HG03175 (cell line): ENCODE results near the gene HOXA9.

Experiments
- ATAC-seq: cut with Tn5 transposase; IDR thresholded peaks from one replicate; pipeline ENCODE4 v1.9.1; 2021; ENCODE audit warnings: mild to moderate bottlenecking, moderate library complexity; ENCODE audit not compliant: unreplicated experiment

HOXA9 gene

DNA sequence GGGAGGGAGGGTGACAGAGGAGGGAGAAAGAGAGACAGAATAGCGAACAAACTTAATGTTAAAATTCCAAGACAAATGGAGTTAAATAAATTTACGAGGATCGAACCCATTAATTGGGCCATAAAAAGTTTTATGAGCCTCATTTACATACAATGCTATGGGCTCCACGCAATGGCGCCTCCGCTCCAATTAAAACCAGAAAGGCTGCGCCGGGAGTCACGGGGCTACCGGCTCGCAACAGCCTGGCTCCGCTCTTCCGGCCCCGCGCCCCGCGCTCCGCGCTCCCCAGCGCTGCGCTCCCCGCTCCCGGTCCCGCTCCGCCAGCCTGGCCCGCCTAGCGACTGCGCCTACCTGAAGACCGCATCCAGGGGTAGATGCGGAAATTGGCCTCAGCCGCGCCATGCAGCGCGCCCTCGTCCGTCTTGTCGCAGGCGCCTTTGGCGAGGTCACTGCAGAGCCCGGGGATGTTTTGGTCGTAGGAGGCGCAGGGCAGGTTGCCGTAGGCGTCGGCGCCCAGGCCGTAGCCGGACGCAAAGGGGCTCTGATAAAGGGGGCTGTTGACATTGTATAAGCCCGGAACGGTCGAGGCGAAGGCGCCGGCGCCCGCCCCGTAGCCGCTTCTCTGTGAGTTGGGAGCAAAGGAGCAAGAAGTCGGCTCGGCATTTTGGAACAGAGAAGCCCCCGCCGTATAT lies 9.4 kb downstream of the HOXA9 start:
- no peak for ATAC-seq

DNA sequence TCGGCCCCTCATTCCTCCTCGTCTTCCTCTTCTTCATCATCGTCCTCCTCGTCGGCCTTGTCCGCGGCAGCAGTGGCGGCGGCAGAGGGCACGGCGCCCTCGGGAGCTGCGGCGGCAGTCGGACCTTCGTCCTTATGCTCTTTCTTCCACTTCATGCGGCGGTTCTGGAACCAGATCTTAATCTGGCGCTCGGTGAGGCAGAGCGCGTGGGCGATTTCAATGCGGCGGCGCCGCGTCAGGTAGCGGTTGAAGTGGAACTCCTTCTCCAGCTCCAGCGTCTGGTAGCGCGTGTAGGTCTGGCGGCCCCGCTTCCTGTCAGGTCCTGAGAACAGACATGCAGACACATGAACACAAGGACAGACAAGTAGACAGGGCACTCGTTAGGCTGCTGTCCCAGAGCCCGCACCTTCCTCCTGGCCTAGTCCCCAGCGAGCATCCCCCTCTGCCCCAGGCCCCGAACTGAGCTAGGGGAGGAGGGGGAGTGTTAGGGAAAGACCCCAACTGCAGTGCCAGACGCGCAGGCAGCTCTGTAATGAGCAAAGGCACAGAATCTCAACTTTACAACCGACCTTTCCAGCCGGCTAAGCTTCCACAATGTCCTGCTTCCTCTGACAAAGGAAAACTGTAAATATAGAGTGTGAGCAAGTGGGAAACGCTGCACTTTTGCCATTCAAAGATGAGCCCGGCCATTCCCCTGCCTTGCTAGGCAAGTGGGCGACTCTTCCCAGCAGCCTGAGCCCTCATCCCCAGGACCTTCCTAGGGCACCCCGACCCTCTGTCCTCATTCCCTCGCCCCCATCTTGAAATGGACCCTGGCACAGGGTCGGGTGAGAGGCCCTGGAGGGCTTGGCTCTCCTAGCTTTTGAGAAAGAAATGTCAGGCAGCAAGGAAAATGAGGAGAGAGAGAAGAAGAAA lies 10.2 kb downstream of the HOXA9 start:
- ATAC-seq = no peak

DNA sequence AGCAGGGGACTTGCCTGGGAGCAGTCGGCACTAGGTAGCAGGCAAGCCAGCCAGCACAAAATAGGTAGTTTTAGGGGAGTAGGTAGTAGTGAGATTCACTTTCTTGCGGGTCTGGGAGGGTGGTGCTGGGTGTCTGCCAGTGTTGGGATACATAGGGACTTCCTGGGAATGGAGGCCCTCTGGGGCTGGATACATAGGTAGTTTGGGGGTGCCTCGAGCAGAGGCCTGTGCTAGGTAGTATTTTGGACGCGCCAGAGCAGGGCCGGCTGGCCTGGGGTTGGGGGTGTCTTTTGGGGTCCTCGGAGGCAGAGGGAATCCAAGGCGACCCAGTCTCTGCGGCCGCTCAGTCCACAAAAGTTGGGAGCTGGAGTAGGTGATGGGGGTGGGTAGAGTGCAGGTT lies 11.0 kb downstream of the HOXA9 start:
- no peak for ATAC-seq

DNA sequence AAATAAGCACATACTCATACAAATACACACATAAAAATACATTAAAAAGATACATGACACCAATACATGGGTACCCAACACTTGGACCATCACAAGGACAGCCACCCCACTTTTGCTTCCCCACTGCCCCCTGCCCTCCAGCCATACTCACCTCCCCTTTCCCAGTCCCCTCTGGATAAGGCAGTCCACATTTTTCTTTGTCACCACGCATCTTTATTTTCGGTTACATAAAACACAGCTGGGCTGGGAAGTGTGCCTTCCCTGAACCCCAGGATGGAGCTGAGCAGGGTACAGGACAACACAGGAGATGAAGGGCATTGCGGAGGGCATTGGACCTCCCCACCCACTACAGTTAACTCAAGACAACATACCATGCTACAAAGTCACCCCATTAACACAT lies 11.8 kb downstream of the HOXA9 start:
- ATAC-seq = no peak

DNA sequence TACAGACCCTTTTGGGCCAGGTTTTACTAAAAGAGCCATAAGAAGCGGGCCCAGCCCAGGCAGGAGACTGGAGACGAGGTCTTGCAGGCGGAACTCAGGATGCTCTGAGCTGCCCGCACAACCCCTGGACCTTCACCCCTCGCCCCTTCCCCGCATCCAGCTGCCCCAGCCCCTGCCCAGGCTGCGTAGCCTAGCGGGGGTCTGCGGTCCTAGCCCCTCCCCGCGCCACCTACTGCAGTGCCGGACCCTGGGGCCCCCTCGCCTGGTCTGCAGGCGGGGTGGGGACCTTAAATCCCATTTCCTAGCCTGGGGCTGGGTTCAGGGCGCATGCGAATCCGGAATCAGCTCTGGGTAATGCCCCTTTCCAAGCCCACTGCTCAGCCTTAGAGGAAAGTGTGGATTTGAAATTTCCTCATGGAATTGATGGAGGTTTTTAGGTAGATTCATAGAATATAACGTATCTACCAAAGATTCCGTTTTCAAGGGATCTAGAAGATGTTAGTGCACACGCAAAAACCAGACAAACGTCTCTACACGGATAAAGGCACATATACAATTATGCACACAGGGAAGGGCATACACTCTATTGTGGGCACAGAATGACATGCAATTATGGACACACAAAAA lies 12.4 kb downstream of the HOXA9 start:
- ATAC-seq = no peak

DNA sequence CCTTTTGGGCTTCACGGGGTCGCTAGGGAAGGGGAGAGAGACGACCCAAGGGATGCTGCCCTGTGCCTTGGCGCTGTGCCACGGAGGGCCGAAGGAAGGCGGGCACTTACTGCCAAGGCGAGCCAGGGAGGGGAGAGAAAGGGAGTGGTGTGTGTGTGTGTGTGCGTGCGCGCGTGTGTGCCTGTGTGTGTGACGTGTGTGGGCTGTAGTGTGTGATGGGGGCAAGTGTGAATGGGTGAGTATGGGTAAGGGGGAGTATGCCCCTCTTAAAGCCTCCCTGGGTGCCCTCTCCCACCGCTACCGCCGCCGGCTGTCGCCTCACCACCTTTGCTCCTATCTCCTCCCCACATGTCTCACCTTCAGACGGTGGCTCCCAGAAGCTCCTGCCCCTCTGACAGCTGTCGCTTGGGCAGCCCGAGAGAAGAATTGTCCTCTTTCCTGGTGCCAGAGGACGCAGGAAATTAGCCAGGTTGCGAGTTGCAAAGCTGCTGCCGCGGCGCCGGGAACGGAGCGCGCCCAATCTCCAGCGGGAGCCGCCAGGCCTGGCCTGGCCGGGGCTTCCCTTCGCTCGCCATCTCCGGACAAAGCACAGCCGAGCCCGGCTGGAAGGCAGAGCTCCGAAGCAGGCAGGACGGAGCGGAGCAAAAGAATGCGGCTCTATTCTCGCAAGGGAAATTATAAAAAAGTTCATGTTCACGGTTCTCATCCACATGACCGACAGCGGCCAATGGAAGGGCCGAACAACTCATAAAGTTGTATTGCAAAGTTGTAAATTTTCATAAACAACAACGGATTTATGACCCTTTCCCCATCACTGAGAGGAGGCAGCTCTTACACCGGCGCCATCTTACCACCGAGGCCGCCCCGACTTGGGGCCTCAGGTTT lies 13.2 kb downstream of the HOXA9 start, which contains the start of gene HOXA3:
Gene HOXA3 (minus strand): TSS at position 653 of the 885 bp plus-strand sequence. CDS start 41,943 bp downstream, outside the sequence.
- ATAC-seq = no peak

DNA sequence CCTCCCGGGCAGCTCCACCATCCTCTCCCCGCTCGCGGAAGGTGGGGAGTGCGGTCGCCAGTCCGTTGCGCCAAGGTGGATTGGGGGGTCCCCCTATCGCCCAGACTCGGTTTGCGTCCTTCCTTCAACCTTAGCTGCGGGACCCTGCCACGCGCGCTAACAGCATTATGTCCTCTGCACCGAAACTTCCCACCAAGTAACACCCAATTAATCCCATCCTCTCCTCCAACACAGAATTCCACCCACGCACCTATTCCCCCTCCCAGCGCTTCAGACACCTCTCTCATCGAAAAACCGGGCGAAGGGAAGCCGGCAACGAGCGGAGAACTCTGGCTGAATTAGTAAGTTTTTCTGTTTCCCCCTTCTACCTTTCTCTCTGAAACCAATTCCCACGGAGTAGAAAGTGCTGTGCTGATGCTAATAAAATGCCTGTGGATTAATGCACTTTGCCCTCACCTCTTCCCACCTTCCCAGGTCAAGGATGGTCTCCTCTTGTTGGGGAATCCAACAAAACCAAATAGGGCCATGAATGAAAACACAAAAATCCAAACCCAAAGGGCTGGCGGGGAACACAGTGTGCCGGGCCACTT lies 13.9 kb downstream of the HOXA9 start:
- ATAC-seq = no peak

DNA sequence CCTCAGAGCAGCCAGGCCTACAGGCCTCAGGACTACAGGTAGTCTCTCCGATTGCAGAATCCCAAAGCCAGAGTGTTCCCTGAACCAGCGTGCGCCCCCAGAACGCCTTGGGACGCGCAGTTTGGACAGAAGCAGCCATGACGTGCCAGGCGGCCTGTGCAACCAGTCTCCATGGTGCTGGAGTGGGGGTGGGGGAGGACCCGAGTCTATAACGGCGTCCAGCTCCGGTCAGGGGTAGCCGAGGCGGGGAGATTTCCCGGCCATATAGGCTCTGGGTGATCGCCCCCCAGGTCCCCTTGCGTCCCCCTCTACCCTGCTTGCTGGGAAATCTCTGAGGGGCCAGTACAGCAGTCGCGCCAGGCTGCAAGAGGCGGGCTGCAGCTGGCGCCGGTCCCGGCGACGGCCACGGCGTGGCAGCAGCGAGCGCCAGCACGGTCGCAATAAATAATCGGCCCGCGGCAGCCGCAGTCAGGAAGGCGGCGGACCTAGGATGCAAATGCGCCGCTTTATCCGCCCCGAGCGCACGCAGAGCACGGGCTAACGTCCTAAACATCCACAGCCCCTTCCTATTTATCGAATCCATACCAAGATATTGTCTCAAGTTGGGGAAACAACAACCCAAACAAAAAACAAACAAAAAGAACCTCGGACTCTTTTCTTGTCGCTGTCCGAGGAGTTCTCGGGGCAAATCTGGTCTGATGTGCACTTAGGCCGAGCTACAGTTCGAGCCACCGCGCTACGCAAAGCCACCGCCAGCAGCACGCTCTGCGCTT lies 14.6 kb downstream of the HOXA9 start:
- peak; percentile 91 for ATAC-seq

DNA sequence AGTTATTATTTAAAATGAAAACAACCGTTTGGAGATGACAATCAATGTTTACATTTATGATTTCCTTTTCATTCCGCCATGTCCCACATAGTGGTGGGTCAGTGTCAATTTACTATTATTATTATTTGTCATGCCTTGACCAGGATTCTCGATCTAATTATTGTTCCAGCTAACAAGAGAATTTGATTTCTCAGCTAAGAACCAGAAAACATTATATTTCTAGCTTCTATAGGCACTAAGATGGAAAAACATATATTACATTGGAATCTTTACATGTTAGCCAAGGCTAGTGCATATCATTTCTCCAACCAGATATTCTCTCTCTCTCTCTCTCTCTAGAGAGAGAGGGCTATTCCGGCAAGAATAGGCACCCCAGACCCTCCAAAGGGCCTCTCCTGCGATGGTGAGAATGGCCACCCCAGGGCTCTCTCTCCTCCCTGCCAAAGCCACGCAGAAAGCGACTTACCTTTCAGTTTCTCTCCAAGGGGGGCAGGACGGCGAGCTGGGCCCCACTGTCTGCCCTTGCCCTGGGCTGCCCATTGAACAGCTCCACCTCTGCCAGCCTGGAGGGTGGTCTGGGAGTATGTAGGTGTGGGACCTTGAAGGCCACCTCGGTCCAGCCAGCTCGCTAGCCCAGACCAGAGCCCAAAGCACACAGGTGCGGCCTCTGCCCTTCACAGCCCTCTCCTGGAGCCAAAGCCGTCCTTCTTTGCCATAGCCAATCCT lies 15.3 kb downstream of the HOXA9 start:
- no peak for ATAC-seq

DNA sequence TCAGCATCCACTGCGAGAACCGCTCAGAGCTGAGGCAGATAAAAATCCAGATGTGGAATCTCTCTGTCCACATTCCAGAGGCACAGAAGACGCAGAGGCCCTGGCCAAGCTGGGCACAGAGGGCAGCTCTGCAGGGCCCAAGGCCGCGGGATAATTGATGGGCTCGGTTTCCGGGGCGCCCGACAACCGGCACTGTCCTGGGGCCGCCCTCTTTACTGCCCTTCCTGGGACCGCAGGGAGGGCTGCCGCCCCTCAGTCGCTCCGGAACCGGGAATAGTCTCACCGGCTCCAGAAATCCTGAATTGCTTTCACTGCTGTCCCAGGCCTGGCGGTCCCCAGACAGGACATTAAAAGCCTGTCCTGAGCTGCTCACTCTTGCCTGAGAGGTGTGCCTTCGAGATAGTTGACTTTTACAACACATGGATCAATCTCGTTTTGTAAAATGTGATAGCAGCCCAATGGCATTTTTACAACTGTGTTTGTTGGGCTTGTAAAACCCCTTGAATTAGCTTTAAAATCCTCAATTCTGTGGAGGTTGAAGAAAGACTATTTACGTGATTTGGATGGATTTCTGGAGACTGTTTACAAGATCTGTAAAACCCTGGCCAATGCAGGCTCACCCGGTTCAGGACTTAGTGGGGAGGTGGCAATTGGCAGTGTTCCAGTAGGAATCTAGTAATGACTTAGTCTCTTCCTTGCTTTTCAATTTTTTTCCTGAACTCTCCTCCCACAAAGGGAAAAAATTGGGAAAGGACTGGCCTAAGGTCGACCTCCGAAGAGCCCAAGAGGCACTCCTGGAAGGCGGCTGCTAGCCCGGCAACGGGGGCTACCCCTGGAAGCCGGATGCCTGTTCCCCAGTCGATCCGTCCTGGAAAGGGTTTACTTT lies 16.3 kb downstream of the HOXA9 start:
- ATAC-seq = no peak

DNA sequence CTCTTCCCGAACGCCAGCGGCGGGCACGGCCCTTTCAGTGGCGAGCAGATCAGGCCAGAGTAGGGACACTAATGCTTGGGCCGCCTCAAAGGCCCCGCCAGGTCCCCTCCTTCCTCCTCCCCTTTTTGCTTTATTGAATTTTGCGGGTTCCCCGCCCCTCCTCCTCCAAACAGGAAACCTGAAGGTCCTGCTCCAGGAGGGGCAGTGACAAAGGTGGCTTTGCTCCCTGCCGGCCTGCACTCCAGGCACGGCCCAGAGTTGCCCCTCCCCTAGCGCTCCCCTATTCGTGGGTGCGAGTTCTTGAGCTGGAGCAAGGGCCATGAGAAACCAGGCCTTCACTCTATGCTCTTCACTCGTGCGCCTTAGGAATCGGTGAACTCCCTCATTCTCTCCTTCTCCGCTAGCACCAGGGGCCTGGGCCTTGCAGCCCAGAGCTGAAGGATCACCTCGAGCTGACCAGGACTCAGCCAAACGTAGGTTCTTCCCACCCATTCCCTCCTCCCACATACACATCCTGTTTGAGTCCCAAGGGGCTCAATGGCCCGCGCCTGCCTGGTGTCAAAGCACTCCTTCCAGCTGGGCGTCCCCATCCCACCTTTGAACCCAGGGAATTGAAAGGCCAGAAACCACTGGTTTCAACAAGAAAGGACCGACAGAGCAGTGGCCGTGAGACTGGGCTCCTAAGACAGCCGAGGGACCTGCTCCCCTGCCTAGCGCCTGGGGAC lies 17.1 kb downstream of the HOXA9 start:
- ATAC-seq = no peak

DNA sequence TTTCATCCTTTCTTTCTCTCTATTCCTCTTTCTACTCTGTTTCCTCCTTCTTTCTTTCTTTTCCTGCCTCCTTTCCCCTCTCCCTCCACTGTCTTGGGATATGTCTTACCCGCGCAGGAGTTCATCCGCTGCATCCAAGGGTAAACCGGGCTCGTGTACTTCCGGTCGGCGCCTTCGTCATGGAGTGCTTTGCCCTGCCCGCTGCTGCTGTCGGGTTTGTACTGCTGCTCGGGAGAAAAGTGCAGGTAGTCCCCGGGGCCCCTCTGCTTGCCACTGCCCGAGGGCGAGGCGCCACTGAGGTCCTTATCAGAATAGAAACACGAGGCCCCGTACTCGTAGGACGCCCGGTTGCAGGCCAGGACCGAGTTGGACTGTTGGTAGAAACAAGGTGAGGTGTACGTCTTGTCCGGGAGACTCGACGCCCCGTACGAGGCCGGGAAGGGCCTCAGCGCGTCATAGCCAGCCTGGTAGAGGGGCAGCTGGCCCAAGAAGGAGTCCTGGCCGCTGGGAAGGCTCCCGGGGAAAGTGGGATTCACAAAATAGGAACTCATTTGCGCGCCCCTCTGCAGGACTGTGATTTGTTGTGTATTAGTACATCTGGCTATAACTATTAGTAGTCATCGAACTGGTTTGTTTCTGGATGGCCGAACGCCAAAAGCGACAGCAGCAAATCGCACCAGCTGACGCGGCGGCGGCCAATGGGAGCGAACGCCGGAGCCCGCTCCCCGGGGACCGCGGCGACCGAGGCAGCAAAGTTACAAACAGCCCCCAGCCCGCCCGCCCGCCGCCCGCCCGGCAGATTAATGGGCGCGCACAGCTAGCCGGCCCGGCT lies 17.9 kb downstream of the HOXA9 start, which contains the start of gene HOXA6:
Gene HOXA6 (minus strand): TSS at position 576 of the 832 bp plus-strand sequence. CDS start 25 bp downstream, at position 551.
- ATAC-seq = no peak

DNA sequence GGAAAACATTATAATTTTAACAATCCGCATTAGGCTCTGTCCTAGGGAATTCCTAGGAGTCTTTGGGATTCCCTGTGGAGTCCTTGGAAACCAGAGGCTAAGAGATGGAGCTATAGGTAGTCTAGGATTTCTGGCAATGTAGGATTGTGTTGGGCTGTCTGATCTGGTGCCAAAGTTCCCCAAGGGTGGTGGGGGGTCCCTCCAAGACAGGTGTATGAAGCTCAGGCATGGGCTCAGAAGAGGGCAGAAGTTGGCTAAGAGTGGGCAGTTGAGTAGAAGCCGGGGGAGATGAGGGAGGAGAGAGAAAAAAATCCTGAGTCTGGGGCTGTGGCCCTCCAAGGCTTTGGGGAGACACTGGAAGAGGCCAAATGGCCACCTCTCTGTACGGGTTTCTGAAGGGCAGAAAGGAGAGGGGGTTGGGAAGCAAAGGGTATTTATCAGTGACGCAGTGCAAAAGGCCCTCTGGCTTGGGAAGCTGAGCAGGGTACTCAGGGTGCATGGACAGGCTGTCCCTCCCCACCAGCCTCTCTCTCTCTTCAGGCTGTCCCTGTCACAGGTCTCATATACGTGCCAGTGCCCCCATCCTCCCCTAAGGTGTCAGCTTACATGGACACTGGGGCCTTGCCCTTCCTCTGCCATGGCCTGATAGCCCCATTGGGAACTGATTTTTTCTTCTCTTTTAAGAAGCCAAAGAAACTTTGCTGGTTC lies 18.7 kb downstream of the HOXA9 start:
- no peak for ATAC-seq

DNA sequence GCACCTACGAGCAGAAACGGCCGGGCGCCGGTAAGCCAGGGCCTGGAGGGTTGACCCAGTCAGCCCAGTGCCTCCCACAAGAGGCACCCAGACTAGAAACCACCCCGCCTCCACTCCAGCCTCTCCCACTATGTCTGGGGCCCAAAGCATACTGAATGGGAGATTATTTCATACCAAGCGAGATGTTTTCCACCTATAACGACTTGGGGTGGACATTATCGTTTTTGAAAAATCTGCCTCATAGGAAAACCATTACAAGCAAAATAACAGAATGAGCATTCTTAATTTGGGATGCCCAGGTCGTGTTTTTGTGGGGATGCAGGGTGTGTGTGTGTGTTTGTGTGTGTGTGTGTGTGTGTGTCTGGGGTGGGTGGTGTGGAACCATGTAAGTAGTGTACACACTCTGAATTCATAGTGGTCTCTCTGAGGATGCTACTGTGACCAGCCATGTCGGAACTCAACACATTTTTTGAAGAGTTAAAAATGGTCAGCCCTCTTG lies 19.4 kb downstream of the HOXA9 start:
- no peak for ATAC-seq

DNA sequence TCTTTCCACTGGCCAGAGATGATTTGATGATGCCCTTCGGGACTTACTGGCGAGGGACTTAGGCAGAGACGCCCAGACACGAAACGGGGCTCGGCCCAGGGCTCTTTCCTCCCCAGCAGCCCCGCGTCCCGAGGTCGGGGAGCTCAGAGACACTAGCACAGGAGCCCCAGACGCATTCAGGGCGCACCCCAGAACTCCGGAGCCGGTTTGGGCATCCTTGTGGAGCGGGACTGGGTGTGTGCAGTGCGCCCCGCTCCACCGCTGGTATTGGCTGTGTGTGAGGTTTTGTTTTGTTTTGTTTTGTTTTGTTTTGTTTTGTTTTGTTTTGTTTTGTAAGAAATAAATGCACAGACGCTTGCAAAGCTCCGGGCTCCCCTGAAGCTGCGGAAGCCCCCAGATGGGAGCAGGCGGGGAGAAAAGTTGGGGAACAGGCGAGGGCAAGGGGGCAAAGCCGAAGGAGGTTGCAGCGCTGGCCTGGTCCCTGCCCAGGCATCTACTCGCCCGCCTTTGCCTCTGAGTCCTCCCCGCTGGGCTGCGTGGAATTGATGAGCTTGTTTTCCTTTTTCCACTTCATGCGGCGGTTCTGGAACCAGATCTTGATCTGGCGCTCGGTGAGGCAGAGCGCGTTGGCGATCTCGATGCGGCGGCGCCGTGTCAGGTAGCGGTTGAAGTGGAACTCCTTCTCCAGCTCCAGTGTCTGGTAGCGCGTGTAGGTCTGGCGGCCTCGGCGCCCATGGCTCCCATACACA lies 20.0 kb downstream of the HOXA9 start:
- ATAC-seq = no peak
